ENCODE measurements around the gene KIAA1328.

DNA sequence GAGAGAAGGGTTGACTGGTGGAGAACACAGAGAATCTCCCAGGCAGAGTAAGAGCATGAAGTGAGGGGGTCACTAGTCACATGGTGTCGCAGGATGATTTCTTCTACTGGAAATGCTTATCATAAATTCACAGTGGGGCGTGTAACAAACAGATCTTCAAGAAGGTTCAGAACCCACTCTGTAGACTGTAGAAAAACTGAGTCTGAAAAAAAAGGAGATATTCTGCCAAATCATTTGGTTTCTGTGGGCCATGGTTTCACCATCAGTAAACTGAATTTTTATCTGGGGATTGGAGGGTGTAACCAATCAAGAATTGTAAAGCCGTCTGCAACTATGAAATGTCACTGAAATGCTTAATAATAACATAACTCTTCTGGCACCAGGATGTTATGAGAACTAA is 15.1 kb upstream of the KIAA1328 start:
- TF ChIP-seq POLR2AphosphoS5 (IDR thresholded peaks at IDR 0.05; ENCODE audit: low read depth, low read length) (no peak), CTCF (IDR thresholded peaks at IDR 0.05) (no peak)

Measured in SK-N-SH (cell line).